A673 (cell line): ENCODE measurements around the gene PCDH17. TPM values are rescaled to one million over a fixed set of nuclear protein-coding genes. Genes with fewer than 3 reads are reported as not detected.

Source experiments
- Bru-seq: library from RNA; stranded (reverse); fragments of 400-500 nt; gene quantifications from one replicate; lab custom pipeline; 2021; lab: Mats Ljungman, UMichigan
- BruChase-seq, 2 experiments: library from RNA; stranded (reverse); fragments of 400-500 nt; gene quantifications; one replicate each; lab custom pipeline; 2021; lab: Mats Ljungman, UMichigan
- BruUV-seq: library from RNA; stranded (reverse); fragments of 400-500 nt; replicated peaks from 2 replicates; lab custom pipeline; 2021; lab: Mats Ljungman, UMichigan
- CTCF ChIA-PET: fragments of 300-600 bp; sonication (Branson Sonifier 250); formaldehyde crosslinking; loops from one replicate; lab custom pipeline; 2022; ENCODE audit warnings: antibody characterized with exemption; lab: Charles Lee
- POLR2A ChIA-PET: fragments of 300-600 bp; sonication (Branson Sonifier 250); formaldehyde crosslinking; loops from one replicate; lab custom pipeline; 2022; ENCODE audit warnings: antibody characterized with exemption; ENCODE audit not compliant: low non-redundant PET; lab: Charles Lee
- DNase-seq: peaks from one replicate; pipeline ENCODE4 v3.0.0-alpha.2; 2015; ENCODE audit warnings: low spot score
- H3K27ac ChIP-seq: fragments of 200-600 bp; sonication (generic); 2 replicates; pipeline ENCODE4 v1.5.1; 2016; ENCODE audit warnings: mixed run types, low read depth, mild to moderate bottlenecking, mixed read lengths, antibody characterized with exemption, low read length; ENCODE audit not compliant: poor library complexity, severe bottlenecking
- H3K27me3 ChIP-seq: fragments of 200-600 bp; sonication (generic); replicated peaks from 2 replicates; pipeline ENCODE4 v1.6.1; 2017; ENCODE audit warnings: mixed run types, low read depth, mild to moderate bottlenecking, mixed read lengths, antibody characterized with exemption, low read length; ENCODE audit not compliant: insufficient read depth, poor library complexity
- H3K36me3 ChIP-seq: fragments of 200-600 bp; sonication (generic); 2 replicates; pipeline ENCODE4 v1.6.1; 2016; ENCODE audit warnings: mixed run types, mild to moderate bottlenecking, mixed read lengths, antibody characterized with exemption, low read length; ENCODE audit not compliant: insufficient read depth, poor library complexity, severe bottlenecking
- H3K4me1 ChIP-seq: fragments of 200-600 bp; sonication (generic); 2 replicates; pipeline ENCODE4 v1.6.1; 2017; ENCODE audit warnings: mixed run types, mild to moderate bottlenecking, mixed read lengths, antibody characterized with exemption, low read length; ENCODE audit not compliant: insufficient read depth, poor library complexity, severe bottlenecking
- H3K4me3 ChIP-seq: fragments of 200-600 bp; sonication (generic); 2 replicates; pipeline ENCODE4 v1.5.1; 2016; ENCODE audit warnings: low read depth, mixed run types, mild to moderate bottlenecking, mixed read lengths, low read length; ENCODE audit not compliant: poor library complexity, severe bottlenecking
- H3K9me3 ChIP-seq: fragments of 200-600 bp; sonication (generic); 2 replicates; pipeline ENCODE4 v1.6.1; 2016; ENCODE audit warnings: mixed run types, low read depth, mild to moderate bottlenecking, mixed read lengths, antibody characterized with exemption, low read length; ENCODE audit not compliant: poor library complexity, severe bottlenecking
- EZH2 ChIP-seq: fragments of 200-600 bp; sonication (generic); IDR thresholded peaks from 2 replicates; pipeline ENCODE4 v1.6.1; 2017; ENCODE audit warnings: borderline replicate concordance, low read depth, mild to moderate bottlenecking, mixed read lengths, antibody characterized with exemption, low read length; ENCODE audit not compliant: poor library complexity, severe bottlenecking
- intact Hi-C: fragments of 100-400 bp; cut with micrococcal nuclease; formaldehyde crosslinking; loops from one replicate; pipeline ENCODE4 v1.10.0; 2022; ENCODE audit not compliant: unreplicated experiment
- long read RNA-seq: library from polyadenylated mRNA; stranded (forward); transcript quantifications from one replicate; pipeline ENCODE4 v2.0.0, GENCODE V29; 2022
- total RNA-seq: library from RNA; stranded (reverse); gene quantifications from 2 replicates; pipeline ENCODE4 v1.2.3, GENCODE V29; 2021
- TF ChIP-seq, protein P1 (sequence below): fragments of 300-800, 200-600 bp; sonication (generic); conservative IDR thresholded peaks from 2 replicates; pipeline ENCODE4 v1.5.1; 2017; ENCODE audit warnings: low read depth, mild to moderate bottlenecking, antibody characterized with exemption, low read length, moderate library complexity, mixed read lengths

PCDH17 gene, protein sequence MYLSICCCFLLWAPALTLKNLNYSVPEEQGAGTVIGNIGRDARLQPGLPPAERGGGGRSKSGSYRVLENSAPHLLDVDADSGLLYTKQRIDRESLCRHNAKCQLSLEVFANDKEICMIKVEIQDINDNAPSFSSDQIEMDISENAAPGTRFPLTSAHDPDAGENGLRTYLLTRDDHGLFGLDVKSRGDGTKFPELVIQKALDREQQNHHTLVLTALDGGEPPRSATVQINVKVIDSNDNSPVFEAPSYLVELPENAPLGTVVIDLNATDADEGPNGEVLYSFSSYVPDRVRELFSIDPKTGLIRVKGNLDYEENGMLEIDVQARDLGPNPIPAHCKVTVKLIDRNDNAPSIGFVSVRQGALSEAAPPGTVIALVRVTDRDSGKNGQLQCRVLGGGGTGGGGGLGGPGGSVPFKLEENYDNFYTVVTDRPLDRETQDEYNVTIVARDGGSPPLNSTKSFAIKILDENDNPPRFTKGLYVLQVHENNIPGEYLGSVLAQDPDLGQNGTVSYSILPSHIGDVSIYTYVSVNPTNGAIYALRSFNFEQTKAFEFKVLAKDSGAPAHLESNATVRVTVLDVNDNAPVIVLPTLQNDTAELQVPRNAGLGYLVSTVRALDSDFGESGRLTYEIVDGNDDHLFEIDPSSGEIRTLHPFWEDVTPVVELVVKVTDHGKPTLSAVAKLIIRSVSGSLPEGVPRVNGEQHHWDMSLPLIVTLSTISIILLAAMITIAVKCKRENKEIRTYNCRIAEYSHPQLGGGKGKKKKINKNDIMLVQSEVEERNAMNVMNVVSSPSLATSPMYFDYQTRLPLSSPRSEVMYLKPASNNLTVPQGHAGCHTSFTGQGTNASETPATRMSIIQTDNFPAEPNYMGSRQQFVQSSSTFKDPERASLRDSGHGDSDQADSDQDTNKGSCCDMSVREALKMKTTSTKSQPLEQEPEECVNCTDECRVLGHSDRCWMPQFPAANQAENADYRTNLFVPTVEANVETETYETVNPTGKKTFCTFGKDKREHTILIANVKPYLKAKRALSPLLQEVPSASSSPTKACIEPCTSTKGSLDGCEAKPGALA (N-terminal part only)
- total RNA-seq (79.5 and 84.7 TPM in 2 replicates), Bru-seq, nascent RNA (percentile 97 among the genes with signal in this experiment), BruChase-seq, experiment 1, labeled RNA remaining after a 2-hour chase (percentile 89 among the genes with signal in this experiment), BruChase-seq, experiment 2, labeled RNA remaining after a 6-hour chase (percentile 89 among the genes with signal in this experiment)
- long read RNA-seq, full-length matches to known transcripts, result 33 of 50 reads
- long read RNA-seq, partial matches to known transcripts, result 5 of 50 reads
- long read RNA-seq, other reads (novel, unspliced or antisense), result 12 of 50 reads

DNA sequence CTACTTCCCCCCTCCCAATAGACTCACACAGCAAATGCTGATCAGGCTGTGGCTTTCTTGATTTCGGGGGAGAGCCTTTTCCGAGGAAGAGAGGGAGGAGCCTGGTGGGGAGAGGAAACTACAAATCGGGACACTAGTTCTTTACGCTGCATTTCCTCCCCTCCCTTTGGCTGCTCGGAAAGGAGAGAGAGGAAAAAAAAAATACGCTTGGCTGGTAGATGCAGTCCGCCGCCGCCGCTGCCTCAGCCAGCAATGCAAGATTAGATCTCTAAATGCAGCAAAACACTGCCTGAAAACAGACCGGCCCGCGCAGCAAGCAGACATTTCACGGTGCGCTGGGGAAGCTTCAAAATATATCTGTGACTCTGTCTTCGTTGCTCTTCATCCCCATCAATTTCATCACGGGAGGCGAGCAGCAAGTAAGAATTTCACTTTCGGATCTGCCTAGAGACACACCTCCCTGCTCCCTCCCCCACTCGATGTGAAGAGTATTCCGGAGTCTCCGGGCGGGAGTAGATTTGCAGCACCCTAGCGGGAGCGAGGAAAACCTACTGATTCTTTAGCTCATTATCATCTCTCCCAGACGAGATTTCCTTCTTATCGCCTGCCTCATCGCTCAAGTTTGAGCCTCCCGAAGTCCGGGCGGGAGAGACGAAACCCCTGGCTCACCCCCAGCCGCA, at the start of gene PCDH17:
TSS of gene PCDH17 (plus strand) at position 149 of the 680 bp plus-strand sequence. CDS start 803 bp downstream, outside the sequence.
- Histone ChIP-seq H3K27ac (peak within 1 kb of the TSS; percentile 60), H3K9me3 (peaks cover 12% of the 10 kb centered on the region), H3K36me3 (peaks cover 32% of the 10 kb centered on the region), H3K27me3 (no peaks in the 10 kb centered on the region), H3K4me1 (peaks cover 14% of the 10 kb centered on the region), H3K4me3 (peak within 1 kb of the TSS; percentile 68)
- CTCF ChIA-PET, result no interaction called here
- intact Hi-C loops, result loop anchor here (2.0 to 10.0 kb wide), 3 partner anchors 1333 to 1843 kb away; no protein-coding TSS in a partner anchor
- no TSS peak for BruUV-seq
- DNase-seq, result peak; percentile 90
- TF ChIP-seq, protein P1, sequence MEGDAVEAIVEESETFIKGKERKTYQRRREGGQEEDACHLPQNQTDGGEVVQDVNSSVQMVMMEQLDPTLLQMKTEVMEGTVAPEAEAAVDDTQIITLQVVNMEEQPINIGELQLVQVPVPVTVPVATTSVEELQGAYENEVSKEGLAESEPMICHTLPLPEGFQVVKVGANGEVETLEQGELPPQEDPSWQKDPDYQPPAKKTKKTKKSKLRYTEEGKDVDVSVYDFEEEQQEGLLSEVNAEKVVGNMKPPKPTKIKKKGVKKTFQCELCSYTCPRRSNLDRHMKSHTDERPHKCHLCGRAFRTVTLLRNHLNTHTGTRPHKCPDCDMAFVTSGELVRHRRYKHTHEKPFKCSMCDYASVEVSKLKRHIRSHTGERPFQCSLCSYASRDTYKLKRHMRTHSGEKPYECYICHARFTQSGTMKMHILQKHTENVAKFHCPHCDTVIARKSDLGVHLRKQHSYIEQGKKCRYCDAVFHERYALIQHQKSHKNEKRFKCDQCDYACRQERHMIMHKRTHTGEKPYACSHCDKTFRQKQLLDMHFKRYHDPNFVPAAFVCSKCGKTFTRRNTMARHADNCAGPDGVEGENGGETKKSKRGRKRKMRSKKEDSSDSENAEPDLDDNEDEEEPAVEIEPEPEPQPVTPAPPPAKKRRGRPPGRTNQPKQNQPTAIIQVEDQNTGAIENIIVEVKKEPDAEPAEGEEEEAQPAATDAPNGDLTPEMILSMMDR, result 0 out of 2 replicates have a peak, but pooled peaks have one; percentile 9
- TF ChIP-seq EZH2, result no peak
- POLR2A ChIA-PET, result no interaction called here

DNA sequence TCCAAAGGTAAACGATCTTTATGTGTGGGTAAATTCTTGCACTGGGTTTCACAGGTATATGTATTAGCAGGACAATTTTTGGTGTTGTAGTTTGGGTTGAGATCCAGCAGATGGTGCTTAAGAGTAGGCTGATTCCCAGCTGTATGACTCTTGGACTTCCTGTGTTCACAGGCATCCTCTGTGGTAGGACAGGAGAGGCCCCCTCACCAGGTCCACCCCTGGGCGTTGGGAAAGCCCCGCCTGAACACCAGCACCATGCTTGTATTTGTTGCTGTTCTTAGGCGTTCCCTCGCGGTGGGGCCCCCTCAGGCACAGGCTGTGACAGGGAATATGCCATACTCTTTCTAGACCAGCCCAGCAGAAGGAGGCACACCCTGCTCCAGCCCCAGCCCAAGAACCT, 49.5 kb upstream of the PCDH17 start:
- intact Hi-C loops, result no loop called here
- Histone ChIP-seq H3K9me3 (no peaks in the 10 kb centered on the region), H3K27ac (no peak overlapping the region), H3K4me3 (no peak overlapping the region), H3K36me3 (no peaks in the 10 kb centered on the region), H3K27me3 (no peaks in the 10 kb centered on the region), H3K4me1 (no peaks in the 10 kb centered on the region)
- DNase-seq, result peak; percentile 14
- POLR2A ChIA-PET, result no interaction called here
- CTCF ChIA-PET, result interaction anchor here (1.0 kb wide), 1 partner anchor 43 kb away, joined by 3 read pairs; no protein-coding TSS in a partner anchor
- TF ChIP-seq EZH2, result no peak
- TF ChIP-seq, protein P1, result peak; percentile 34
- no TSS peak for BruUV-seq
